ENCODE measurements around the gene KRTAP20-1.

The KRTAP20-1 gene

DNA sequence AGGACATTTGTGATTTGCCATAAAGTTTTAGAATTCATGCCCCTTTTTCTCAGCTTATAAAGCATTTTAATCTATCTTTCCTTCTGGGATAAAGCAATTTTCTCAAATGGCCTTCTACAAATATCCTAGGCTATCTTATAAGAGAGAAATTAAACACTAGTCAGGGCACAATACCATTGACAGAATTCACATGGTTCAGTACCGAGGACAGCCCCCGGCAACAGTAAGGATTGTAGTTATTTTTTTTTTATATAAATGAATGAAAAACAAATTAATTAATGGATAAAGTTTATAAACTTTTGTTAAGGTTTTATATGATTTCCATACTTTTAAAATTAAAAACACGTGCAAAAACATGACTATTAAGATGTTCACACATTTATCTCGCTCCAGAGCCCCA lies 11.9 kb downstream of the KRTAP20-1 start:
- no peak overlapping the region for H3K27ac Mint-ChIP-seq
- peaks cover 42% of the 10 kb centered on the region for H3K9me3 Mint-ChIP-seq
- no peak for DNase-seq
- H3K27me3 Mint-ChIP-seq (ENCODE audit: low read depth, poor library complexity): no peaks in the 10 kb centered on the region
- no peak overlapping the region for H3K4me3 Mint-ChIP-seq
- H3K36me3 Mint-ChIP-seq (ENCODE audit: low read depth): no peaks in the 10 kb centered on the region
- no peak for TF ChIP-seq CTCF (IDR thresholded peaks at IDR 0.05)
- no peaks in the 10 kb centered on the region for H3K4me1 Mint-ChIP-seq

DNA sequence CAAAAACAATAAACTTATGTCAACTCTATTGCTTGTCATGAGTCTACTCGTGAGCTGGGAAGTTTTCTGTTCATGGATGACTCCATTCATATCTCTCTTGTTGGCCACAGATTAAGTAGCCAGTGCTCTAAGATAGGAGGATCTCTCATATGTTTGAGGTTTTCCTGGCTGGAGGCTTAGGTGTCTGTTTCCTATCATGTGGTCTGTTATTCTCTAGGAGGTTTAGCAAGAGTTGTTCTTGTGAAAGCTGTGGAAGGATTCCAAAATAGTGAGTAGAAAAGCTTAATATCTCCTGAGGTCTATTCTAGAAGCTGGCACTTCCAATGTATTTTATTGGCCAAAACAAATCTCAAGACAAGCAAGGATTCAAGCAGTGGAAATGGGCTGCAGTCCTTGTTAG lies 13.0 kb downstream of the KRTAP20-1 start:
- no peak for TF ChIP-seq CTCF (IDR thresholded peaks at IDR 0.05)
- DNase-seq: no peak
- Mint-ChIP-seq H3K27me3 (ENCODE audit: low read depth, poor library complexity) (no peaks in the 10 kb centered on the region), H3K4me1 (no peaks in the 10 kb centered on the region), H3K4me3 (no peak overlapping the region), H3K36me3 (ENCODE audit: low read depth) (no peaks in the 10 kb centered on the region), H3K9me3 (peaks cover 34% of the 10 kb centered on the region), H3K27ac (no peak overlapping the region)

GRCh38 chr21:30634906-30635305 lies 18.7 kb downstream of the KRTAP20-1 start, which contains the start of gene KRTAP20-2:
KRTAP20-2 (plus strand) TSS chr21:30635206; CDS start chr21:30635264, 58 bp downstream.
- no peak within 1 kb of the TSS for H3K27ac Mint-ChIP-seq

GRCh38 chr21:30638686-30639085 lies 22.5 kb downstream of the KRTAP20-1 start:
- Mint-ChIP-seq H3K4me3 (no peak overlapping the region), H3K36me3 (ENCODE audit: low read depth) (no peaks in the 10 kb centered on the region), H3K27ac (no peak overlapping the region), H3K27me3 (ENCODE audit: low read depth, poor library complexity) (peaks cover 8% of the 10 kb centered on the region), H3K9me3 (peaks cover 23% of the 10 kb centered on the region), H3K4me1 (no peaks in the 10 kb centered on the region)
- TF ChIP-seq CTCF (IDR thresholded peaks at IDR 0.05): no peak
- no peak for DNase-seq

More at GRCh38 chr21:30634906-30635305, 18.7 kb downstream of the KRTAP20-1 start, which contains the start of gene KRTAP20-2:
- Mint-ChIP-seq H3K4me1 (no peaks in the 10 kb centered on the region), H3K9me3 (peaks cover 13% of the 10 kb centered on the region), H3K27me3 (ENCODE audit: low read depth, poor library complexity) (peaks cover 8% of the 10 kb centered on the region), H3K4me3 (no peak within 1 kb of the TSS), H3K36me3 (ENCODE audit: low read depth) (no peaks in the 10 kb centered on the region)
- TF ChIP-seq CTCF (IDR thresholded peaks at IDR 0.05): no peak
- DNase-seq: no peak

DNA sequence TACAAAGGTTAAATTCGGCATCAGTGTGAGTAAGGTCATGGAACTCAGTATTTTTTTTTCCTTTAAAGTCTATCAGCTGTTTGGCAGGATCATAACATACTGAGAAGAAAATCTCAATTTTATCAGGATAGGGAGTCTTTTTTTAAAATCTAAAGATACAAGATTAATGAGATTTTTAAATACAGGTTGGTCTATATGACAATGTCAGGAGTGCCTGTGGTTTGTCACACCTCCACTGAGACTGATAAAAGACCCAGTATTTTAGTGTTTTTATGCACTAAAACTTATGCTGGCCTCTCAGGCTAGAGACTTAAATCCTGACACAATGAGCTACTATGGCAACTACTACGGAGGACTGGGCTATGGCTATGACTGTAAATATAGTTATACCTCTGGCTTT lies 26.3 kb downstream of the KRTAP20-1 start, which contains the start of gene KRTAP20-3:
Gene KRTAP20-3, plus strand, starts transcription at position 301 of the 400 bp plus-strand sequence.
- no peak for TF ChIP-seq CTCF (IDR thresholded peaks at IDR 0.05)
- no peaks in the 10 kb centered on the region for H3K4me1 Mint-ChIP-seq
- no peaks in the 10 kb centered on the region for H3K36me3 Mint-ChIP-seq (ENCODE audit: low read depth)
- H3K4me3 Mint-ChIP-seq: no peak within 1 kb of the TSS
- no peak within 1 kb of the TSS for H3K27ac Mint-ChIP-seq
- H3K9me3 Mint-ChIP-seq: peaks cover 42% of the 10 kb centered on the region
- H3K27me3 Mint-ChIP-seq (ENCODE audit: low read depth, poor library complexity): peaks cover 5% of the 10 kb centered on the region
- DNase-seq: no peak

- Mint-ChIP-seq H3K27ac (no peak overlapping the region), H3K4me1 (no peaks in the 10 kb centered on the region), H3K27me3 (ENCODE audit: low read depth, poor library complexity) (no peaks in the 10 kb centered on the region), H3K4me3 (no peak overlapping the region), H3K36me3 (ENCODE audit: low read depth) (no peaks in the 10 kb centered on the region), H3K9me3 (peaks cover 35% of the 10 kb centered on the region)
- no peak for DNase-seq
- TF ChIP-seq CTCF (IDR thresholded peaks at IDR 0.05): no peak
Observed at GRCh38 chr21:30646904-30647414, 30.7 kb downstream of the KRTAP20-1 start.
